Activated CD4-positive, alpha-beta T cell treated with anti-CD3 and anti-CD28 coated beads for 36 hours (primary cell): ENCODE measurements around the gene SNAPIN. TPM values are rescaled to one million over a fixed set of nuclear protein-coding genes. Genes with fewer than 3 reads are reported as not detected.

Source experiments
- ATAC-seq: fragments of 200-7000 bp; cut with Tn5 transposase; one replicate; pipeline ENCODE4 v1.10.0; 2021; ENCODE audit warnings: mild to moderate bottlenecking, moderate library complexity
- CTCF ChIA-PET: fragments of 350-600 bp; sonication (Branson Sonifier 250); formaldehyde crosslinking; loops from one replicate; lab custom pipeline; 2021; ENCODE audit warnings: antibody characterized with exemption; lab: Charles Lee
- POLR2A ChIA-PET: fragments of 350-600 bp; sonication (Branson Sonifier 250); formaldehyde crosslinking; loops from one replicate; lab custom pipeline; 2021; ENCODE audit warnings: antibody characterized with exemption, inconsistent platforms; lab: Charles Lee
- DNase-seq: peaks from one replicate; pipeline ENCODE4 v3.0.0-alpha.2; 2020
- H3K27ac Mint-ChIP-seq: one replicate; pipeline ENCODE4 v1.8.0; 2021; ENCODE audit warnings: mixed read lengths
- H3K27me3 Mint-ChIP-seq: one replicate; pipeline ENCODE4 v1.8.0; 2021; ENCODE audit warnings: mixed read lengths
- H3K36me3 Mint-ChIP-seq: one replicate; pipeline ENCODE4 v1.8.0; 2021; ENCODE audit warnings: low read depth, mixed read lengths
- H3K4me1 Mint-ChIP-seq: one replicate; pipeline ENCODE4 v1.8.0; 2021; ENCODE audit warnings: mixed read lengths
- H3K4me3 Mint-ChIP-seq: one replicate; pipeline ENCODE4 v1.8.0; 2021; ENCODE audit warnings: mild to moderate bottlenecking, moderate library complexity, mixed read lengths
- H3K9me3 Mint-ChIP-seq: one replicate; pipeline ENCODE4 v1.8.0; 2021; ENCODE audit warnings: low read depth, mixed read lengths
- intact Hi-C, 2 experiments: fragments of 100-400 bp; cut with DNase I in 1 of 2; cut with micrococcal nuclease in 1 of 2; formaldehyde crosslinking; loops; one replicate each; pipeline versions ENCODE4 v1.14.2 to v1.15.1; 2022 to 2024; cut with DNase I, micrococcal nuclease
- total RNA-seq, 2 experiments: library from RNA; stranded (reverse); gene quantifications; one replicate each; pipeline ENCODE4 v1.2.3, GENCODE V29; 2021

SNAPIN gene, protein sequence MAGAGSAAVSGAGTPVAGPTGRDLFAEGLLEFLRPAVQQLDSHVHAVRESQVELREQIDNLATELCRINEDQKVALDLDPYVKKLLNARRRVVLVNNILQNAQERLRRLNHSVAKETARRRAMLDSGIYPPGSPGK
- 10 to 100 TPM; 34.2 to 38.4 TPM for total RNA-seq

DNA sequence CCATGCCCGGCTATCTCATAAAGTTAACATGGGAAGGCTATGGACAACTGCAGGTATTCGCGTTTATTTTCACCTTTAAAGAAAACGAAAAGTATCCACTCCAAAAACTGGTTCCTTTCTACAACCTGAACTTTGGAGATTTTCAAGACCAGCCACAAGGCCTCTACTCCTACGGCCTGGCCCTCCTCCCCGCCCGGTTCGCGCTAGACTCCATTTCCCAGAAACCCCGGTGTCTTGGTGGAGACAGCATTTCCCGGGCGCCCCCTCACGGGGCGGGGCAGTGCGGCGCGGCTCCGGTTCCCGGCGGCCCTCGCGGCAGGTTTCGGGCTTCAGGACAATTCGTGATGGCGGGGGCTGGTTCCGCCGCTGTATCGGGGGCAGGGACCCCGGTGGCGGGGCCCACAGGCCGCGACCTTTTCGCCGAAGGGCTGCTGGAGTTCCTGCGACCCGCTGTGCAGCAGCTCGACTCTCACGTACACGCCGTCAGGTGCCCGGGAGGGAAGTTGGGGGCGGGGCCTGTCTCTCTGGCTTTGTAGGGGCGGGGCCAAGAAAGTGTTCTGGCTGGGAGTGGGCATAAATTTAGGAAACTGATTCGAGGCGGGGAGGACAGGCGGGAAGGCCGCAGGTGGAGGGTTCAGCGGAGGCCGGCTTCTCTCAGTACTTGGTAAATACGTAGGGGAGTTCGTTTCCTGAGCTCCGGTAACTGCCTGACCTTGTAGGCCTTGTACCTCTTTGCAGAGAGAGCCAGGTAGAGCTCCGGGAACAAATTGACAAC is at the start of gene SNAPIN:
Gene SNAPIN (plus strand): TSS at position 304 of the 775 bp plus-strand sequence. CDS start 41 bp downstream, at position 345.
- Mint-ChIP-seq H3K9me3 (no peaks in the 10 kb centered on the region), H3K4me1 (peaks cover 13% of the 10 kb centered on the region), H3K27ac (peak within 1 kb of the TSS; percentile 90), H3K27me3 (no peaks in the 10 kb centered on the region), H3K4me3 (peak within 1 kb of the TSS; percentile 95), H3K36me3 (peaks cover 36% of the 10 kb centered on the region)
- intact Hi-C loops, result loop anchor here (1.0 to 5.0 kb wide), 10 partner anchors 13 to 1611 kb away; partner anchors contain the start of genes CHTOP (in 2 of the 2), CRTC2 (in 1 of the 2), RPS27 (in 1 of the 2) and S100A2 (in 1 of the 2)
- ATAC-seq (peak; percentile 96), DNase-seq (peak; percentile 96)
- POLR2A ChIA-PET, result interaction anchor here (0.6 to 1.4 kb wide), 7 partner anchors 10 to 1355 kb away, joined by 3 to 9 read pairs (median 4); partner anchors contain the start of gene CHTOP
- CTCF ChIA-PET, result interaction anchor here (0.8 to 1.4 kb wide), 3 partner anchors 25 to 312 kb away, joined by 3 to 4 read pairs (median 3); partner anchors contain the start of gene CHTOP

DNA sequence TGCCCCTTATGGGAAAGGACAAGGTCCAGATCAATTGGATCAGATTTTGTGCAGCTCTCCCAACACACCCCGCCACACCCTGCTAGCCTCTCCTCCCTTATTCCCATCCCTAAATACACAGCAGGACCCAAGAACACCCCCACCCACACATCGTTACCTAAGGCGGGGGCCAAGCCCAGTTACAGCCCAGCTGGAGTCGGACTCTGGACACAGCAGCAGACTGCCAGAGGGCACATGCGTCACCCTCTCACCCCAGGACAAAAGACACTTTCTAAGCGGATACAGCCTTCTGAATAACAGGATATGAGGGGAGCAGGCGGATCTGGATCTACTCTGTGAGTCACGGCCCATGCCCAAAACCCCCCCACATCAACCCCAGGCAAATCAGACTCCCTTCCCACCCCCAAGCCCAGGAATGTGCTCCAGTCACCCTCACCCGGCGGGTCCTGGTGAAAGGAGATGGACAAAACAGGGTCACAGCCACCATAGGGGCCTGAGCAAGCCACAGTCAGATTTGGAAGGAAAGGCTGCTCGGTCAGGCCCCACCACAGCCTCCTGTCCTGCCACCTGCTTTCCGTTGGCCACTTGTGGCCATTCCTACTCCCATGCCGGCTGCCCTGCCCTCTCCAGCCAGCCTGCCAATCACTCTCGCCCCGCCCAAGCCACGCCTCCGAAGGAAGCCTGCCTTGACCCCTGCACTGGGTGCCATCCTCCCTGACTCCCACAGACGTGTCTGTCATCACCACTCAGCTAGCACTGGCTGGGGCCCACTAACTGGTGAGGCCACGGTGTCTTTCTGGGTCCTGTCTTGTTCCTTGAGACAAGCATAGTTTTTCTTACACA is 49.5 kb upstream of the SNAPIN start:
- CTCF ChIA-PET, result interaction anchor here (2.3 to 2.6 kb wide), 2 partner anchors 8 to 98 kb away, joined by 9 to 11 read pairs; no protein-coding TSS in a partner anchor
- Mint-ChIP-seq H3K4me3 (no peak overlapping the region), H3K4me1 (no peaks in the 10 kb centered on the region), H3K27ac (no peak overlapping the region), H3K36me3 (no peaks in the 10 kb centered on the region), H3K9me3 (no peaks in the 10 kb centered on the region), H3K27me3 (no peaks in the 10 kb centered on the region)
- ATAC-seq (no peak), DNase-seq (no peak)
- intact Hi-C loops, result loop anchor here in 1 of 2 experiments (10.0 kb wide), 1 partner anchor 254 kb away; the partner anchor contains the start of gene S100A9
- POLR2A ChIA-PET, result no interaction called here

DNA sequence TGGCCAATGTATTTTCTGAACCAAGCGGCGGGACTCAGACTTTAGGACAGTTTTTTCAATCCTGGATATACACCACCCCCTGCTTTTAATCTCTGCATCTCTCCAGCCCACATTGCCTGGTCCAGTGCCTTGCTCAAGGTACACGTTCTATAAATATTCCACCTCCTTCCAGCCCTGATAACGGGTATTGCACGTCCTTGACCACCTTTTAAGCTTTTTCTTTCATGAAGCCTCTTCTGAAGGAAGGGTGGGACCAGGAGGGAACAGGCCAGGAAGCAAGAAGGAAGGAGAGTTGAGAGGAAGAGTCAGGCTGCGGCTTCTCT is 49.0 kb upstream of the SNAPIN start:
- no peak overlapping the region for H3K4me3 Mint-ChIP-seq
- H3K27me3 Mint-ChIP-seq, result no peaks in the 10 kb centered on the region
- no peak for DNase-seq
- no peak overlapping the region for H3K27ac Mint-ChIP-seq
- H3K36me3 Mint-ChIP-seq, result no peaks in the 10 kb centered on the region
- POLR2A ChIA-PET, result no interaction called here
- CTCF ChIA-PET, result no interaction called here
- ATAC-seq, result no peak
- H3K4me1 Mint-ChIP-seq, result no peaks in the 10 kb centered on the region
- no peaks in the 10 kb centered on the region for H3K9me3 Mint-ChIP-seq
- intact Hi-C loops, result loop anchor here in 1 of 2 experiments (10.0 kb wide), 1 partner anchor 255 kb away; the partner anchor contains the start of gene S100A9

DNA sequence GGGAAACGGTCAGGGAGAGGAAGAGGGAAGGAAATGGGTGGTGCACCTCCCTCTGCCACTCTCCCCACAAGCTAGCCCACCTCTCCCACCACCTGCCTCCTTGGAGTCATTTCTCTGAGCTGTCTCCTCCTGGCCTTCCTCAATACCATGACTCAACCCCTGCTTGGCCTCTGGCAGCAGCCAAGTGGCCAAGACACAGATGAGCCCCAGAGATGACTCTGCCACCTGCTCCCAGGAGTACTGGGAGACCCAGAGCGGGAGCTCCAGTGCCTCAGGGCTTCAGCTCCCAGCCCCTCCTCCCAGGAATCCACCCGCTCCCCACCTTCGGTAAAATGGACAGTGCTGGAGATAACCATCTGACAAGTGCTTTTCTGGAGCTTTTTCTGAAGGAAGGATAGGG is 48.2 kb upstream of the SNAPIN start:
- POLR2A ChIA-PET, result no interaction called here
- Mint-ChIP-seq H3K4me3 (no peak overlapping the region), H3K27ac (no peak overlapping the region), H3K4me1 (no peaks in the 10 kb centered on the region), H3K27me3 (no peaks in the 10 kb centered on the region), H3K36me3 (no peaks in the 10 kb centered on the region), H3K9me3 (no peaks in the 10 kb centered on the region)
- CTCF ChIA-PET, result interaction anchor here (1.1 kb wide), 1 partner anchor 100 kb away, joined by 3 read pairs; no protein-coding TSS in a partner anchor
- intact Hi-C loops, result no loop called here
- ATAC-seq (no peak), DNase-seq (no peak)

DNA sequence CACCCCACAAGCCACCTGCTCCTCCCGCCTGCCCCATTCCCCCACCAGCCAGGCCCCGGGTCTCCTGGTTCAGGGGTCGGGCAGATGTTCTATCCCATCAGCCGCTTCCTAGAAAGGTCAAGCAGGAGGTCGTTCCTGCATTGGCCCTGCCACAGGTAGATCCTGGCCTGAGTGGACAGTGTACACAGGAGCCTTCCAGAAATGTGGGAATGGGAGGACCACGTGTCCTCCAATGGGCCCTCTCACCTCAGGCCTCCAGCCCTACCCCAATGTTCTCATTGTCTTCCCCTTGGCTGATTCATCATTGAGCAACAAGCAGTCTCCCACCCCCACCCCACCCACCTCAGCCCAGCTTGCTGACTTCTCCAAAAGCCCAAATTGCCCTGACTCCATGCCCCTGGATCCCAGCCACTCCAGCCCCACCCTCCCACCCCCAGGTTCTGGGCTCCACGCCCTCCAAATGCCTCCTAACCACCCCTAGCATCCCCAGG is 47.6 kb upstream of the SNAPIN start:
- no peak overlapping the region for H3K4me3 Mint-ChIP-seq
- intact Hi-C loops, result no loop called here

DNA sequence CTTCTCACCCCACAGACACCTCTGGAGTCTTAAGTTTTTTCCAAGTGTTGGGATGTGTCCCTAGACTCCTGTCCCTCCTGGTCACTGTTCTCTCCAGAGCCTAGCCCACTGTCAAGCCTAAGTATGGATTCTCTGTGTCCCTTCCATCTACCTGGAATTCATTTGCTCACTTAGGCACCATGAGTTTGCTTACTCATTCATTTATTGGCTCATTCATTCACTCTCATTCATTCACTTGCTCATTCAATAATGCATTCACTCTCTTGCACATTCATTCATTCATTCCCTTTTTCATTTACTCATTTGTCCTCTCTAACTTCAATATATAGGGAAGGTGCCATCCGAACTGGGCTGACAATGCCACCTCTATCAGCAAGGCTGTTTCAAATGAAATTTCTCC is 47.1 kb upstream of the SNAPIN start:
- DNase-seq, result no peak
- POLR2A ChIA-PET, result no interaction called here
- CTCF ChIA-PET, result interaction anchor here (0.6 to 1.1 kb wide), 2 partner anchors 11 to 101 kb away, joined by 3 to 4 read pairs; no protein-coding TSS in a partner anchor
- no peaks in the 10 kb centered on the region for H3K9me3 Mint-ChIP-seq
- no peak overlapping the region for H3K27ac Mint-ChIP-seq
- no peak for ATAC-seq
- H3K36me3 Mint-ChIP-seq, result no peaks in the 10 kb centered on the region
- no peak overlapping the region for H3K4me3 Mint-ChIP-seq
- intact Hi-C loops, result no loop called here
- no peaks in the 10 kb centered on the region for H3K27me3 Mint-ChIP-seq
- peaks cover 4% of the 10 kb centered on the region for H3K4me1 Mint-ChIP-seq

More for the DNA sequence above, 47.6 kb upstream of the SNAPIN start:
- H3K27ac Mint-ChIP-seq, result no peak overlapping the region
- no peaks in the 10 kb centered on the region for H3K36me3 Mint-ChIP-seq
- ChIA-PET CTCF (interaction anchor here (1.1 kb wide), 1 partner anchor 101 kb away, joined by 3 read pairs; no protein-coding TSS in a partner anchor), POLR2A (no interaction called here)
- ATAC-seq (no peak), DNase-seq (no peak)
- no peaks in the 10 kb centered on the region for H3K9me3 Mint-ChIP-seq
- no peaks in the 10 kb centered on the region for H3K27me3 Mint-ChIP-seq
- no peaks in the 10 kb centered on the region for H3K4me1 Mint-ChIP-seq

DNA sequence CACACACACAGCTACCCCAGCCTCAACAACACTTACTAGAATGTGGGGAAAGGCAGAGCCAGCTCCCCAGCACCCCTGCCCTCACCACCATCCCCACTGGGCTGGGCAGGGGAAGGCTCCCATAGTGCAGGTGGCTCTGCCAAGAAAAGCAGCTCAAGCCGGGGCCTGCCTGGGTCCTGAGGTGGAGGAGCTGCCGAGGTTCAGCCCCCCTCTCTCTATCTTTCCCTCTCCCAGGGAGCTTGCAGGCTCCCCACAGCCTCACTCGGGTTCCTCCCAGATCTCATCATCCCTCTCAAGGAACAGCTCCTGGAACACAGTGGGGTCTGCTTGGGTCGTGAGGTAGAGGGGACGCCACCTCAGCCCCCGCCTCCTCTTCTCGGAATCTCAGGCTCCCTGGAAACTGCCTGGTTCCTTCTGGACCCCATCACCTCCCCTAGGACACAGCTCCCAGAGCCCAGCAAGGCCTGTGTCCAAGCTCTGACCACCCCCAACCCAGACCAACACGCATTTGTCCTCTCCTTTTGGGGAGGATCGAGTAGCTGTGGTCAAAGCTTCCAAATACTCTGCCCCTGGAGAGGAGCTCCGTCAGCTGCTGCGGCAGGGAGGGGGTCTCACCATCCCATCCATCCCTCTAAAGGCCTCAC is 46.3 kb upstream of the SNAPIN start:
- intact Hi-C loops, result no loop called here
- POLR2A ChIA-PET, result interaction anchor here (0.6 kb wide), 1 partner anchor 102 kb away, joined by 3 read pairs; no protein-coding TSS in a partner anchor
- Mint-ChIP-seq H3K36me3 (no peaks in the 10 kb centered on the region), H3K4me3 (no peak overlapping the region), H3K27ac (no peak overlapping the region), H3K9me3 (no peaks in the 10 kb centered on the region), H3K4me1 (peaks cover 13% of the 10 kb centered on the region), H3K27me3 (no peaks in the 10 kb centered on the region)
- CTCF ChIA-PET, result interaction anchor here (0.6 to 1.0 kb wide), 4 partner anchors 10 to 102 kb away, joined by 3 to 5 read pairs (median 4); no protein-coding TSS in a partner anchor
- ATAC-seq, result no peak
- no peak for DNase-seq

DNA sequence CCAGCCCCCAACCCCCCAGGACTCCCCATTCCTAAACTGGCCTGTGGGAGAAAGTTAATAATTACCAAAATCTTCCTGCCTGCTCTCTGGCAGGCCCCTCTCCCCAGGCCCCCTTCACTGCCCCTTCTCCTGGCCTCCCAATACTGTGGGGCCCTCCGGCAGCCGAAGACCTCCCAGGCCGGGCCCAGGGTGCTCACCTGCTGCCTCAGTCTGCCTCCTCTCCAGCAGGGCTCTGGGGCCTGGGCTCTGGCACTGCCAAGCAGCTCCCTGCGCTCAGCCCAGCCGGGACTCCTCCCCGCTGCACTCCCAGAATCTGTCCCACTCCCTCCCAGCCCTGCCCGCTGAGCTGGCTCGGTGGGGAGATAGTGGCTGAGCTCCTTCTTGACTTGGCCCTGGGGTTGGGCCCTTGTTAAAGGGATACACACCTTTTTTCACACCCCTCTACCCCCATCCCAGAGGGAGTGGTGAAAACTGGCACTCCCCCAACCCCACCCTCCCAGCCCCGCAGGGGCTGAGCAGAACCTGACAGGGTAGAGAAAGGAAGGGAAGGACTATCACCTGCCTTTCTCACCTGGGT is 45.7 kb upstream of the SNAPIN start, which contains the start of gene S100A16:
Gene S100A16 (minus strand): TSS at position 383 of the 577 bp plus-strand sequence. CDS start 4,986 bp downstream, outside the sequence.
- H3K4me1 Mint-ChIP-seq, result peaks cover 19% of the 10 kb centered on the region
- POLR2A ChIA-PET, result interaction anchor here (0.6 kb wide), 1 partner anchor 102 kb away, joined by 3 read pairs; no protein-coding TSS in a partner anchor
- no peak within 1 kb of the TSS for H3K27ac Mint-ChIP-seq
- ATAC-seq (no peak), DNase-seq (no peak)
- no peaks in the 10 kb centered on the region for H3K36me3 Mint-ChIP-seq
- intact Hi-C loops, result no loop called here
- no peaks in the 10 kb centered on the region for H3K27me3 Mint-ChIP-seq
- H3K4me3 Mint-ChIP-seq, result no peak within 1 kb of the TSS
- CTCF ChIA-PET, result interaction anchor here (0.8 to 1.0 kb wide), 3 partner anchors 22 to 102 kb away, joined by 3 to 5 read pairs (median 3); no protein-coding TSS in a partner anchor
- H3K9me3 Mint-ChIP-seq, result no peaks in the 10 kb centered on the region

DNA sequence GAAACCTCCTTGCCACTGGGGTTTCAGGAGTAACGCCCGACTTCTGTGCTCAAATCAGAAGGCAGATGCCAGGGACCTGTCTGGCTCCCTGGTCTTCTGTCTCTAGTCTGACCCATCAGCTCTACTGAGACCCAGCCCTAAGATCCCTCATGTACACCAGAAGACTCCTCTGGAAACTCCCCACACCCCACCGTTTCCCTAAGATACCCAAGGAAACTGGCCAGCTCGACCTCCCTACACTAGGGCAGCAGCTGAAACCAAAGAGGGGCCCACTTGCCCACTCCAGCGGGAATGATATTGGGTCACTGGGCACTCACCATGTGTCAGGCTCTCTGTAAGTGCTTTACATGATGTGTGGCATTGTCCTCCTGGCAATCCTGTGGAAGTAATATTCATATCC is 45.1 kb upstream of the SNAPIN start:
- H3K27me3 Mint-ChIP-seq, result no peaks in the 10 kb centered on the region
- intact Hi-C loops, result no loop called here
- ATAC-seq, result no peak
- CTCF ChIA-PET, result interaction anchor here (1.7 kb wide), 1 partner anchor 10 kb away, joined by 4 read pairs; no protein-coding TSS in a partner anchor
- no peak overlapping the region for H3K27ac Mint-ChIP-seq
- peaks cover 20% of the 10 kb centered on the region for H3K4me1 Mint-ChIP-seq
- no peak for DNase-seq
- no peaks in the 10 kb centered on the region for H3K36me3 Mint-ChIP-seq
- POLR2A ChIA-PET, result no interaction called here
- no peaks in the 10 kb centered on the region for H3K9me3 Mint-ChIP-seq
- no peak overlapping the region for H3K4me3 Mint-ChIP-seq
